Muscle of arm (tissue), 12 donors: ENCODE results near the gene TMEM198. TPM values are rescaled to one million over a fixed set of nuclear protein-coding genes. Genes with fewer than 3 reads are reported as not detected.

Experiments used
- DNase-seq: peaks from one replicate; pipeline ENCODE4 v3.0.0-alpha.2; 2013
- polyA plus RNA-seq, 12 donors: library from polyadenylated mRNA; unstranded; fragments of 120-200 nt; gene quantifications; one replicate each; pipeline ENCODE4 v1.2.1, GENCODE V29; 2013; ENCODE audit not compliant: insufficient read length in 12 of 12

Gene TMEM198
- polyA plus RNA-seq, 12 donors = 1.6 to 4.8 (median 2.4) TPM; not detected in 1

GRCh38 chr2:219544567-219544966 lies 739 bp downstream of the TMEM198 start:
- DNase-seq = no peak

- DNase-seq = no peak
These were observed 1.6 kb downstream of the TMEM198 start for GRCh38 chr2:219545295-219545942.

DNA sequence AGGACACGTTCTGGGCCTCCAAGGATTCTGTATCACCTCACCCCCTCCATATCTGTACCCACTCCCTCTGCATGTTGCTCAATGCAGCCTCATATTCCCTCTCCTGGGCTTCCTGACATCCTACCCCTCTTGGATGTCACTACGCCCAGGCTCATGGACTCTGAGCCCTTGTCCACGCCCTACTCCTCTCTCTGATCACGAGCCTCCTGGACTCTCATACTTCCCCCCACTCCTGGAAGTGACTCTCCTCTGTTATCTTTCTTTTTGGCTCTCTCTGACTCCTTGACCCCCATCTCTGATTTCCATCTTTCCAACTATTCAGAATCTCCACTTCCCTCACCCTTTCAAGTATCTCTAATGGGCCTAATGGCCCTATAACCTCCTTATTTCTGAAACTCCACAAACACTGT lies 2.1 kb downstream of the TMEM198 start:
- no peak for DNase-seq

DNA sequence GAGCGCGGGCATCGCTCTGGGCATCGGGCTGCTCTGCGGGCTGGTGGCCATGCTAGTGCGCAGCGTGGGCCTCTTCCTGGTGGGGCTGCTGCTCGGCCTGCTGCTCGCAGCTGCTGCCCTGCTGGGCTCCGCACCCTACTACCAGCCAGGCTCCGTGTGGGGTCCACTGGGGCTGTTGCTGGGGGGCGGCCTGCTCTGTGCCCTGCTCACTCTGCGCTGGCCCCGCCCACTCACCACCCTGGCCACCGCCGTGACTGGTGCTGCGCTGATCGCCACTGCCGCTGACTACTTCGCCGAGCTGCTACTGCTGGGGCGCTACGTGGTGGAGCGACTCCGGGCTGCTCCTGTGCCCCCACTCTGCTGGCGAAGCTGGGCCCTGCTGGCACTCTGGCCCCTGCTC lies 3.8 kb downstream of the TMEM198 start:
- no peak for DNase-seq

DNA sequence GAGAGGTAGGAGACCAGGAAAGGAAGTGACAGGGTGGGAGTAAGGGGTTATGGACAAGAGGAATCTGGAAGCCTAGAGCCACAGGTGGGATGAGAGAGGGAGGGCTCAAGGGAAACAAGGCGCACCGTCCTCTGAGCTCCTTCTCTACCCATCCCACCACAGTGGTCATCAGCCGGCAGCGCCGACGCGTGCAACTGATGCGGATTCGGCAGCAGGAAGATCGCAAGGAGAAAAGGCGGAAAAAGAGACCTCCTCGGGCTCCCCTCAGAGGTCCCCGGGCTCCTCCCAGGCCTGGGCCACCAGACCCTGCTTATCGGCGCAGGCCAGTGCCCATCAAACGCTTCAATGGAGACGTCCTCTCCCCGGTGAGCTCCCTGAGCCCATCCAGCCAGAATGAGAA lies 5.2 kb downstream of the TMEM198 start:
- no peak for DNase-seq

GRCh38 chr2:219549619-219550018 lies 5.8 kb downstream of the TMEM198 start:
- DNase-seq = no peak

DNA sequence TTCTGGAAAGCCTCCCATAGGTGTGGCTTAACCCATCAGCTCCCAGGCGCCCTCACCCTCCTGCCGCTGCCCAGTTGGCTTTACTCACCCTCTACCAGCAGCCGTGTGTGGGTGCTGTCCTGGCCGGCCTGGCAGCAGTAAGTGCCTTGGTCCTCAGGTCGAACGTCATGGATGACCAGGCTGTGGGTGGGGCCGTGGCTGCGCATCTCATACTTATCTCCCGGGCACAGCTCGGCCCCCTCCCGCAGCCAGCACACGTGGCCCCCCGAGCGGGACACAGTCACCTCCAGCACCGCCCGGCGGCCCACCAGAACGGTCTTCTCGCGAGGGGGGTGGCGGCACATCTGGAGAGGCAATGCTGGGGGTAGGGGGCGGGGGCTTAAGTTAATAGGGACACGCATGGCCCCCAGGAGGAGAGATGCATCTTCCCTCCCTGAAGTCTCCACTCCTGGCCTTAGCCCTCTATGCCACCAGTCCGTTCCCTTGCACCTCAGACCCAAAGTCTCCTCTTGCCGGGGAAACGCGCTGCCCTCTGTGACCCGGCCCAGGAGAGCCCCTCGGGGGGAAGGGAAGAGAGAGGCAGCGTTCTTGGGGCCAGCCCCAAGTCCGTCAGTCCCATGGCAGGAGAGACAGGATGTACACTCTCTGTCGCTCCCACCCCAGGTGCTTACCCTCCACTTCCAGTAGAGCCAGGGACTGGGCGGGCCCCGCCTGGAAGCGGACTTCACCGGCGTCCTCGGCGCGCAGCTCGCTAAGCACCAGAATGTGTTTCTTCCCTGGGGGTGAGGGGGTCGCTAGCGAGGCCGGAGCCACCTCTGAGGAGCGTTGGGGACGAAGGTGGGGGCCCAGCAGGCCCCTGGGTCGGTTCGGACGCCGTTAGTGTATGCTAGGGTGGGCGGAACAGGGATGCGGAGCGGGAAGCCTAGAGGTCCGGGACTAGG lies 7.9 kb downstream of the TMEM198 start:
- no peak for DNase-seq

DNA sequence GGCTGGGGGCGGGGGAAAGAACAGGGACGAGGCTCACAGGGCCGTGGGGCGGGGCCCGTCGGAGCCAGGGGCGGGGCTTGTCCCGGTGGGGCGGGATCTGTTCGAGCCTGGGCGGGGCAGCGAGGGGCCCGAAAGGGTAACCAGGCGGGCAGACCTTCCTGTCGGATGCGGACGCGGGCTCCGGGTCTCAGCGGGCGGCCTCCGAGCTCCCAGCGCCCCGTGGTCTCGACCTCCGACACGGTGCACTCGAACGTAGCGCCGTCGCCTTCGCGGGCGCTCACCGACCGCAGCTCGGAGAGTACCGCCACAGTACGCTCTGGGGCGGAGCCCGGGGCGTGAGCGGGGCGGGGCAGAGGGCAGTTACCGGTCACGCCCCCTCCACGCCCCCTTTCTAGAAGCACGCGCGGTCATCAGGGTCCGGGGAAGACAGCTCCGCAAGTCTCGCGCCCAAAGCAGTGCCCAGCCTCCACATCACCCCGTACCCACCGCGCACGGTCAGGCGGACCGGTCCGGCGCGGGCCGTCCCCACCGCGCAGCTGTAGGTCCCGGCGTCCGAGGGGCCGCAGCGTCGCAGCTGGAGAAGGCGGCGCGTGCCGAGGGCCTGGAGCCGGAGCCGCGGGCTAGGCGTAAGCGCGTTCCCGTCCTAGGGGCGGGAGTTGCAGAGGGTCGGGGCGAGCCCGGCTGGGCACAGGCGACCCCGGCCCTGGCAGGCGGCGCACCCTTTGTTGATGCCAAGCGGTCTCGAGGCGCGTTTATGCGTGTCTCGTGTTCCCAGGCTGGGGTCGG lies 8.7 kb downstream of the TMEM198 start:
- DNase-seq = peak; percentile 91

- no peak for DNase-seq
These were observed 9.3 kb downstream of the TMEM198 start for GRCh38 chr2:219553168-219553417.

DNA sequence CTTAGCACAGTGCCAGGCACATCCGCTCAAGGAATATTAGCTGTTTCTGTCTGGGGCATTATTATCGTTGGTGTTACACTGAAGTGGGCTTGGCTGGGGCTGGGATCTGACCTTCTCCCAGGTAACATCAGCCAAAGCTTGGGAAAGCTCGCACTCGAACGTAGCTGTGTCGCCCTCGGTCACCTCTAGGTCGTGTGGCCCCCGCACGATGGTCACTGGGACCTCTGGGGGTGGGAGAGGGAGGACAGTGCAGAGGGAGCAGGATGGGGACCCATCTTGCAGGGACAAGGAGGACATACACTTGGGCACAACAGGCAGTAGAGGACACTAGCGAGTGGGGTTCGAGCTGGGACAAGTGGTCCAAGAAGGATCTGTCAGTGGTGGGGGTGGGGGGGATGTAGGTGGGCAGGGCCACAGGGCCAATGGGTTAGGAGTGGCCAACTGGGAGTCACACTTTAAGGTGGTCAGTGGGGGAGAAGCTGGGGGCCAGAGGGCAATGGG lies 9.7 kb downstream of the TMEM198 start:
- DNase-seq = no peak

GRCh38 chr2:219554350-219554749 lies 10.5 kb downstream of the TMEM198 start:
- DNase-seq = no peak

DNA sequence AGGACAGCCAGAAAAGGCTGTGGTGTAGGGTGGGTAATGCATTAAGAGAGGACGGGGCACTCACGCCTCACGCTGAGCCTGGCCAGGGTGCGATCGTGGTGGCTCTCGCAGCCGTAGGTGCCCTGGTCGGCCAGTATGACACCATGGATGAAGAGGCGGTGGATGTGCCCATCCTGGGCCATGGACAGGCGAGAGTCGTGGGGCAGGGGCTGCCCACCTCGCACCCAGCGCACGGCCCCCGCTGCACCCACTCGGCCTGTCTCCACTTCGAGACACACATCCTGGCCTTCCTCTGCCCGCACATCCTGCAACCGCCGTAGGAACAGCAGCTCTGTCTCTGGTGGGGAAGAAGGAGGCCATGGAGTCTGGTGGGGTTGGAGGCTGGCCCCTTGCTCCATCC lies 12.1 kb downstream of the TMEM198 start:
- no peak for DNase-seq

DNA sequence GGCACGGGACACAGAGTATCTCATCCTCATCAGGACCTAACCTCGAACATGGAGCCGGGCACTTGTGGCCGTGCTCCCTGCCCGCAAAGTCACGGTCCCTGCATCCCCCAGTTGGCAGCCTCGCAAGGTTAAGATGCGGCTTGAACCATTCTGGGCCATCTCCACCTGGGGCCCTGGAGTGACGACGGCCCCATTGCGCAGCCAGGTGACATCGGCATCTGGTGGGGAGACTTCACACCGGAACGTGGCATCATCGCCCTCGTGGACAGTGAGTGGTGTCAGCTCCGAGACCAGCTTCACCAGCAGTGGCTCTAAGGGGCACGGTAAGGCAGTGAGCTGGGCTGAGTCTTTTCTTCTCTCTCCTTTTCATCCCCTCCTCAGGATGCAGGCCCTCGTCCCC lies 12.6 kb downstream of the TMEM198 start:
- no peak for DNase-seq

DNA sequence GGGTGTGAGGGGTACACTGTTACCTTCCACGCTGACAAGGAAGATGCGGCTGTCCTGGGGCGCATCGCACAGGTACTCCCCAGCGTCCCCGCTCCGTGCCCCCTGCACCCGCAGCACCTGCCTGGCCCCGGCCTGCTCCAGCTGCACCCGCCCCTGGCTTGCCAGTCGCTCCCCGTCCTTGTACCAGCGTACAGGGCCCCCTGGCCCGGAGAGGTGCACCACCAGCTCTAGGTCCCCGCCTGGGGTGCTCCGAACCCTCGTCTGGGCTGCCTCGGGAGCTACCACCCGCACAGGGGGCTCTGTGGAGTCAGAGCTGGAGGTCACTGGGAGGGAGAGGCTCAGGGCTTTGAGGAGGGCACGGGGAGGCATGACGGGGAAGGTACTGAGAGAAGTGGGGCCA lies 13.5 kb downstream of the TMEM198 start:
- DNase-seq = no peak

DNA sequence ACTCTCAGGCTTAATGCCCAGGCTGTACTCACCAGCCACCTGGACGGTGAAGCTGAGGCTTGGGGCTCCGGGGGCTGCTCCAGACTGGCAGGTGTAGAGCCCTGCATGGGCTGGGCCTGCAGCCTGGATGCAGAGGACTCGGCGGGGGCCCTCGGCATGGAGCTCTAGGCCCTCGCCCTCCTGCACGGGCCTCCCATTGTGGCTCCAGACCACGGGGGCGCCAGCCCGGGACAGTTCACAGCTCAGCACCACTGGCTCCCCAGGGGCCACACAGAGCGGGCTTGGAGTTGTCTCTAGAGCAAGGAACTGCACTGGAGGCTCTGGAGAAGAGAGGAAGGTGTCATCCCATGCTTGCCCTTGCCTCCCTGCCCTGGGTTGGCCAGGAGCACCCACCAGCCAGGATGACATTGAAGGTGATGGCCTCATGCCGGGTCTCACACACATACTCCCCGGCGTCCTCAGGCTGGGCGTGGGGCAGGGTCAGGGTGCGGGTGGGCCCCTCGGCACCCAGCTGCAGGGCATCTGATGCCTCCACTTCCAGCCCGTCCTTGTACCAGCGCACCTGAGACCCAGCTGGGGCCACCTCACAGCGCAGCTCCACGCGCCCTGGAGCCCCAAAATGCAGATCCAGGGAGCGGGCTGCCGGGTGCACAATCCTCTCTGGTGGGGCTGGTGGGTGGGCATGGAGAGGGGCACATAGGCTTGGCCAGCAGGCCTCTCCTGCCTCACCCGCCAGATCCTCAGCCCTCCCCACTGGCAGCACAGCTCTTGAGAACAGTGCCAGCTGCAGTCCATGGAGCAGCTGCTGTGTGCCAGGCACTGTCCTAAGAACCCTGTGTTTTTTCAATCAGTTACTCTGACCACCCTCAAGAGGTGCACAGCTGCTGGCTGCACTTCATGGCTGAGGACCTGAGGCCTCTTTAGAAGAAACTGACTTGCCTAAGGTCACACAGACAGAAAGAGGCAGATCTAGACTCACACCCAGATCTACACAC lies 14.3 kb downstream of the TMEM198 start:
- no peak for DNase-seq

- DNase-seq = no peak
These were observed 15.5 kb downstream of the TMEM198 start for GRCh38 chr2:219559156-219559915.

DNA sequence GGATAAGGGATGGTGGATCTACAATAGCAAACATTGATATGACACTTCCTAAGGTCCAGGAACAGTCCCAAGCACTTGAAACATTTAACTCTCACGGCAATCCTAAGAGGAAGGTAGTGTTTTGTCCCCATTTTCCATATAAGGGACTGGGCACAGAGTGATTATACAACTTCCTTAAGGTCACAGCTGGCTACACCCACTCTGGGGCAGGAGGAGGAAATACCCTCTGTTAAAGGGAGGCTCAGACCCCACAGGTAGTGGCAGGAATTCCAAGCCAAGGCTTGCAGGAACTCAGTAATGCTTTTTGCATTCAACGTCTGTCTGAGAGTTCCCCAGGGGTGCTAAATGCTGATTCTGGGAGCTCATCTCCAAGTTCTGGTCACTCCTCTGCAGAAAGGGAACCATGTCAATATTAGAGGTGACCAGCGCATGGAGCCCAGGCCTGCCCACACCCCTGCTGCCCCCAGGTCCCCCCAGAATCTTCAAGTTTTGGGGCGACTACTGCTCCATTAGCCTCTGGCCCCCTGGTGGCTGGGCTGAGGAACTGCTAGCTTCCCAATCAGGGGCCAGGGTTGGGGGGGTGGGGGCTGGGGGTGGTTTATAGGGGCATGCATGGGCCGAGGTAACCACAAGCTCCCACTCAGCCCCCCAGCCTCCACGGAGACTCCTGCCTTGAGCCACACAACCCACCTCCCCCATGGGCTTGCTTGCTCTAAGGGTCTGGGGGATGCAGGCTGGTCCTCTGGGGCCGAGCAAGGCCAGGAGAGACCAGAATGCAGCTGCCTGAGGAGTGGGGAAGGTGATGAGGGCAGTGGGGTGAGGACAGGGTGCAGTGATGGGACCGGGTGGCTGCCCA lies 16.4 kb downstream of the TMEM198 start:
- no peak for DNase-seq

GRCh38 chr2:219560893-219561178 lies 17.0 kb downstream of the TMEM198 start:
- DNase-seq = no peak

DNA sequence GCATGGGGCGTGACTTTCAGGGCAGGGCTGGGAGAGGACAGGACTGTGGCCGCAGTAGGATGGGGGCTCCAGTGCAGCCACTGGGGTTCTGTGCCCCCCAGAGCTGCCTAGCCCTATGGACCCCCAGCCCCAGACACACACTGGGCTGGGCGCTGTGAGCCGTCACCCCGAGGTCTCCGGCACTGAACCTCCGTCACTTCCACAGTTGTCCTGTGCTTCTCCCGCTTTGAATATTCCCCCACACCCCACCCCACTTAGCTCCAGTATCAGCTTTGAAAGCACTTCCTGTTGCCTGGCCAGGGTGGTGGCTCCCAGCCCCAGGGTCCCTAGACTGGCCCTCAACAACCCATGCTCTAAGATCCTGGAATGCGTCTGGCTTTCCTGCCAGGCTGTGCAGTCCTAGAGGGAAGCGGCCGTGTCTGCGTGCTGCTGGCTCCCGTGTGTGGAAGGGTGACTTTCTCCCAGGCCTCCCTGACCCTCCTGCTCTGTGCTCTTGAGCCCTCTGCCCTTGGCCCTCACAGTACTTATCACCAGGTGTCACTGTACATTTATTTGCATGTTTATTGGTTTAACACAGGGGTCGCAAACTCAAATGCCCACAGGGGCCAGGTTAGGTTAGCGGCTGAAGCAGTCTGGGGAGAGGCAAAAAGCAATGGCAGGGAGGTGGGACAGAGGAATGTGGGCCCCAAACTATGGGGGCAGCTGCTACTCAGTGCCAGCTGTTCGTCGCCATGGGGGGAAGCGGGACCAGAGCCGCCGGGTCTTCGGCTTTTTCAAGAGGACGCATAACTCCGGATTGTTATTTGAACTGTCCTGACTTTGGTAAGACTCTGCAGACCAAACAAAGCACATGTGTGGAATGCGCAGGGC lies 17.6 kb downstream of the TMEM198 start:
- DNase-seq = no peak
